GM21526 (cell line): ENCODE measurements around the gene RAPGEF4.

Source experiments
- ATAC-seq: cut with Tn5 transposase; IDR thresholded peaks from one replicate; pipeline ENCODE4 v1.9.1; 2021; ENCODE audit warnings: moderate library complexity; ENCODE audit not compliant: unreplicated experiment, low FRiP score

RAPGEF4 gene

GRCh38 chr2:172821370-172822338 lies 86.0 kb downstream of the RAPGEF4 start:
- ATAC-seq = no peak

GRCh38 chr2:172822585-172822984 lies 86.9 kb downstream of the RAPGEF4 start:
- no peak for ATAC-seq

- ATAC-seq = no peak
These were observed 87.7 kb downstream of the RAPGEF4 start for GRCh38 chr2:172823261-172823850.

- no peak for ATAC-seq
These were observed 90.9 kb downstream of the RAPGEF4 start for GRCh38 chr2:172826522-172826921.

DNA sequence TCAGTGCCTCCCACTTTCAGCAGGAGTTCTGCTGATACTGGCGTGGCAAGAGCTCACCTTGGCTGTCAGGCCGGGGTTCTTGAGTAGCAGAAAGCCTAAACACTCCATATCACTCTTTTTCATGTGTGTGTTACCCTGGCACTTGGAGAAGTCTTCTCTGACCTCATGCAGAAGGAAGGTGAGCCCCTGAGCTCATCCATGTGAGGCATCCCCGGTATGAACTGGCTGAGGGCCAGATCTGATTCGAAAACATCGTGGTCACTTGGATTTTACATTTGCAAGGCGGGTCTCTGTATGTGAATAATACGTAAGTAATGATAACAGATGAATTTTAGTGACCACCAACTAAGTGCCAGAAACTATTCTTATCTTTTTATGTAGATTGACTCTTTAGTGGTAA lies 93.6 kb downstream of the RAPGEF4 start:
- no peak for ATAC-seq

GRCh38 chr2:172830482-172830881 lies 94.8 kb downstream of the RAPGEF4 start:
- ATAC-seq = no peak

GRCh38 chr2:172833898-172834297 lies 98.3 kb downstream of the RAPGEF4 start:
- ATAC-seq = no peak

- ATAC-seq = no peak
These were observed 99.2 kb downstream of the RAPGEF4 start for GRCh38 chr2:172834881-172835280.

DNA sequence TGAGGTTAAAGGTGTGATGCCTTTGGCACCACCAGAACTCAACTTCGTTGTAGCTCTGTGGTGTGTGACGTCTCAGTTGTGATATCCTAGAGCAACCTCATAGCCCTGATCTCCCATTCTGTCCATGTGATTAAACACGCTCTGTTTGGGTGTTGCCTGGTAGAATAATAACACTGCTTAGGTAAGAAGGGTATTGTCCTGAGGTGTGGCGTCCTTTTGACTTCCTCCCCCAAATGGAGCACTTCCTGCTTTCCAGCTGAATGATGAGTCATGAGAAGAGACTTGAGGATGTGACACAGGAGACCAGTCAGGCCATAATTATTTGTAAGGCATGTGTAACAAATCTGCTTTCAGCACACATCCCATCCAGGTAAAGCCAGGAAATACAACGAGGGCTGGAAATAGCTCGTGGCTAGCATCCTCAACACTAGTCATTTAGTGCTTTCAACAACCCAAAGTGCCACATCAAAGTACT lies 100.7 kb downstream of the RAPGEF4 start:
- ATAC-seq = no peak

- ATAC-seq = no peak
These were observed 101.2 kb downstream of the RAPGEF4 start for GRCh38 chr2:172836827-172837226.

GRCh38 chr2:172839446-172839845 lies 103.8 kb downstream of the RAPGEF4 start:
- ATAC-seq = no peak

GRCh38 chr2:172842511-172843265 lies 107.0 kb downstream of the RAPGEF4 start:
- ATAC-seq = no peak

DNA sequence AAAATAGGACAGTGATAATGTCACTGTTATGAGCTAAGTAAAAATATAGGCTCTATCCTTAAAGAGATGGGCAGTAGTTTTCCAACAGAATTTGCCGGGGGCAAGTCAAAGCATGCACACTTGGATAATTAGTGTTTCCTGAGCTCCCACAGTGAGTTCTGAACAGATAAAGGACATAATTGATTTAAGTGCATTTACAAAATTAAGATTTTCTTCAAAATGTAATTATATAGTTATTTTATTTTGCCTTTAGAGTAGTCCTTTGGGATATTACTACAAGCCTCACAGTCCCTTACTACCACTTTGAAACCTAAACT lies 107.6 kb downstream of the RAPGEF4 start:
- ATAC-seq = no peak

- ATAC-seq = no peak
These were observed 108.5 kb downstream of the RAPGEF4 start for GRCh38 chr2:172843902-172844715.

DNA sequence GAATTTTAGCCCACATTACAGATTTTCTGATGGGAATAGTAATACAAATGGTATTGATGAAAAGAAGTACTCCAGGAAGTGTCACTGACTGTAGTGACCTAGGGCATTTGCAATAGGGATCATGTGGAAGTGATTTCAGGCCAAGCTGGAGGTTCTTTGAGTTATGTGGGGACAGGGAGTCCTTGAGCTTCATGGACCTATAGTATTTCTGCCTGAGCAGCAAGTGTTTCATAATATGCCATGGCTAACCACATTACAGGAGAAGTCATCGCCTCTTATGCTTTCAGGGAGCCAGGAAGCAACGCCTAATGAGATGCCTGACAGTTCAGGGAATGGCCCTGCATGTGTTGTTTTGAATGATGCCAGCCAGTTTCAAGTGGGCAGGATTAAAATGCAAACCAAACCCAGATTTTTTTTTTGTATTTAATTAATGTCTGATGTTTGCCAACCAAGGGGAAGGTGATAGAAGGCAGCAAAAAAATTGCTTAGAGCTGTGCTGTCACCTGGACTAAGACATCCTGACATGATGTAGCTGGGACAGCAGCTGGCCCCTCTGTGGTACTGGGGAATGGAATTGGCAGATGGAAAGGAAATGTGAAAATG lies 109.5 kb downstream of the RAPGEF4 start:
- ATAC-seq = no peak

GRCh38 chr2:172846551-172846950 lies 110.9 kb downstream of the RAPGEF4 start:
- no peak for ATAC-seq

GRCh38 chr2:172847188-172847587 lies 111.5 kb downstream of the RAPGEF4 start:
- no peak for ATAC-seq

DNA sequence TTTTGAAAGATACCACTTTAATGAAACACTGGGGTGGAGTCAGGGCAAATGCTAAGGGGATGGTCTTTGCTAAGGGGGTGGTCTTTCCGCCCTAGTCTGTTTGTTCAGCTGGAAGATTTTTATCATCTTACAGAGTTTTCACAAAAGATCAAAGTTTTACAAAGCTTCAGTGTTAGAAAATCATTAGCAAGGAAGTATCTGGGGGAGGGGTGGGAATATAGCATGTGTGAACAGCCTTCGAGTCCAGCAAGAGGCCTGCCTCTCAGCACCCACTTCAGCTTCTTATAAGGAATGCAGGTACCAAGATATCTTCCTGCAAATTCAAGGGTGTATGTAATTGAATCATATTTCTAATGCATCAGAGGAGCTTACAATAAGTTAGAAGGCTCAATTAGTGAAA lies 112.9 kb downstream of the RAPGEF4 start:
- ATAC-seq = no peak

GRCh38 chr2:172849519-172850217 lies 114.0 kb downstream of the RAPGEF4 start:
- no peak for ATAC-seq
